GM21786 (cell line): Measurements from ENCODE around the gene REPIN1.

Experiments
- ATAC-seq: cut with Tn5 transposase; IDR thresholded peaks from one replicate; pipeline ENCODE4 v1.9.1; 2021; ENCODE audit not compliant: unreplicated experiment

Gene REPIN1

GRCh38 chr7:150368096-150368883 is at the start of gene REPIN1:
REPIN1 (plus strand) TSS chr7:150368822; CDS start chr7:150369712, 890 bp downstream.
- peak; percentile 40 for ATAC-seq

GRCh38 chr7:150321788-150322113 is 46.9 kb upstream of the REPIN1 start:
- ATAC-seq = no peak

DNA sequence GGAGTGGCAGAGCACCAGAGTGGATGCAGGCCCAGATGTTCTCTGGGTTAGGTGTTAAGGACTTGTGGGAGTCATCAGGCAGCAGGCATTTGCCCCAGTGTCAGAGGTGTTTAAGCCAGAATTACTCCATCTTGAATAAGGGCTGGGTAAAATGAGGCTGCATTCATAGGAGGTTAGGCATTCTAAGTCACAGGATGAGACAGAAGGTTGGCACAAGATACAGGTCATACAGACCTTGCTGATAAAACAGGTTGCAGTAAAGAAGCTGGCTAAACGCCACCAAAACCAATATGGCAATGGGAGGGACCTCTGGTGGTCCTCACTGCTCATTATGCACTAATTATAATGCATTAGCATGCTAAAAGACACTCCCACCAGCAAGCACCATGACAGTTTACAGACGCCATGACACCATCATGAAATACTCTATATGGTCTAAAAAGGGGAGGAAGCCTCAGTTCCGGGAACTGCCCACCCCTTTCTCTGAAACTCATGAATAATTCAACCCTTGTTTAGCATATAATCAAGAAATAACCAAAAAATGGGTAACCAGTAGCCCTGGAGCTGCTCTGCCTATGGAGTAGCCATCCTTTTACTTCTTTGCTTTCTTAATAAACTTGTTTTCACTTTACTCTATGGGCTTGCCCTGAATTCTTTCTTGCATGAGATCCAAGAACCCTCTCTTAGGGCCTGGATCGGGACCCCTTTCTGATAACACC is 46.3 kb upstream of the REPIN1 start:
- ATAC-seq = peak; percentile 30

- peak; percentile 54 for ATAC-seq
Measured at GRCh38 chr7:150322833-150323681, 45.6 kb upstream of the REPIN1 start, which contains the start of the genes ACTR3C and LRRC61. ACTR3C (minus strand) TSS chr7:150323545; CDS start chr7:150295296, 28,249 bp downstream. LRRC61 (plus strand) TSS chr7:150323355; CDS start chr7:150336862, 13,507 bp downstream.

- peak; percentile 12 for ATAC-seq
Measured at GRCh38 chr7:150323682-150324372, 44.8 kb upstream of the REPIN1 start.

GRCh38 chr7:150324373-150324961 is 44.2 kb upstream of the REPIN1 start:
- no peak for ATAC-seq

DNA sequence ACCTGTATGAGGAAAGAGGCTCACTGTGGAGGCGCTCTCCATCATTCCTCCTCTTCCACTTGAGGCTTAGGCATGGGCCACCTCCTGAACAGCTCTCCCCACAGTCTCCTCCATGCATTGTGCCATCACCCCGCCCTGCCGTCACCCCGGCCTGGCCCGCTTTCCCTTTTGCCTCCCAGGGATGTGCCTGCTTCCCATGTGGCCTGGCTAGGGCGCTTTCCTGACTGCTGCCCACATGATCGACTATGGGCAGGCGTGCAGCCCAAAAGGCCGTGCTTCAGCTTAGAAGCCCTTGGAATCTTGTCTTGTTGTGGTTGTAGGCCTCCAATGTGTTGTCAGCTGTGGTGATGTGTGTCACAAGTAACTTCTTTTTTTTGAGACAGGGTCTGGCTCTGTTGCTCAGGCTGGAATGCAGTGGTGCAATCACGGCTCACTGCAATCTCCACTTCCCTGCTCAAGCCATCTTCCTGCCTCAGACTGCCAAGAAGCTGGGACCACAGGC is 43.5 kb upstream of the REPIN1 start:
- no peak for ATAC-seq

- no peak for ATAC-seq
Measured at GRCh38 chr7:150325901-150326300, 42.7 kb upstream of the REPIN1 start.

DNA sequence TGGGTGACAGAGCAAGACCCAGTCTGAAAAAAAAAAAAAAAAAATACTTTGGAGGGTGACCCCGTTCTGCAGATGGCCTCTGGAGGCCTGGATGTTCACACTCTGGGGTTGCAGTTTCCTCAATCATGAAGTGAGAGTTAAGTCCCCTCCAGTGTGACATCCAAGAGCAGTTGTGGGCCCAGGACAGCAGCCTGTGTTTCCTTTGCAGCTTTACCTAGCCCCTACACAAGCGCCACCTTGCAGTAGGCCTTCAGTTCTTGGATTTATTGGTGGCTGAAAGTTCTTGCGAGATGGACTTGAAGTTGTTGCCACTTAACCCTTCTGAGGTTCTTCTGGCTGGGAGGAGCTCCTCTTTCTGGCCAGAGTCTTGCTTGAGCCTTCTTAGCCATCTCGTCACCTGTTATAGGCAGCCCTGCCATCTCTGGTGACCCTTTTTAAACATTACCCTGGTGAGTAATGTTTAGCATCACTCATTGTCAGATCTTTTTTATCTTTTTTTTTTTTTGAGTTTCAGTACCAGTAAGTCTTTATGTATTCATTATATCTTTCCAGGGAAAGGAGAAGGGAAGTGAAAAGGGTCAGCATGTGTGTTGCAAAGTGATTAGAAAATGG is 41.9 kb upstream of the REPIN1 start:
- no peak for ATAC-seq

GRCh38 chr7:150327308-150327707 is 41.3 kb upstream of the REPIN1 start:
- ATAC-seq = no peak

DNA sequence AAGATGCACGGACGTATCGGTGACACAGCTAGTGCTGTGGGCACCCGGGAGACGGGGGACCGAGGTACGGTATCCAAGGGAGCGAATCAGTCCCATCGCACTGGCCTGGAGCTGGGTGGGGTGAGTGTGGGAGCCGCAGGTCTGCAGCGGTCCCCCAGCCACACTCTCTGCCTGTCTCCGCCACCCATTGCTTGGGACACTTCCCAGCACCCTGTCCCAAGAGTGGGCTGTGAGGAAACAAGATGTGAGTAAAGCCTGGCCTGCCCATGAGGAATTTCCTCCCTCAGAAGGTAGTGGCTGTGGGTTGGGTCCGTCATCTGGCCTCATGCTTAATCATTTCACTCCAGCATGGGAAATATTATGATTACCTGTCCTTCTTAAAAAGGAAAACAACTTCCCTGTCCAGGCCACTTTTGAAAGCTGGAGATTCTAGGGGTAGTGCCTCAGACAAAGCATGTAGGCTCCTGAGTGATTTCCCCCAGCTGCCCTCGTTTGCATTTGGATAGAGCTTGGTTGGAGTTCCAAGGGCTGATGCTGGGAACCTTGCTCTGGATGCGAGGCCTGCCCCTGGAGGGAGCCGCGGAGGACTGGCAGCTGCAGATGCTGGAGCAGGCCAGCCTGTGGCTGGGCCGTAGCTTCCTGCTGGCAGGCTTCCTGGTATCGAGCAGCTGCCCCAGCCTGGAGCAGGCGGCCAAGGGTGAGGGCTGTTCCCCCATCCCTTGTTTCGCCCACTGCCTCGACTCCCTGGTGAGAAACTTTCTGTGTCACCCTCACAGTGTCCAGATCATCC is 39.1 kb upstream of the REPIN1 start:
- ATAC-seq = no peak

GRCh38 chr7:150330211-150330885 is 38.3 kb upstream of the REPIN1 start:
- no peak for ATAC-seq

GRCh38 chr7:150332852-150333635 is 35.6 kb upstream of the REPIN1 start:
- no peak for ATAC-seq

DNA sequence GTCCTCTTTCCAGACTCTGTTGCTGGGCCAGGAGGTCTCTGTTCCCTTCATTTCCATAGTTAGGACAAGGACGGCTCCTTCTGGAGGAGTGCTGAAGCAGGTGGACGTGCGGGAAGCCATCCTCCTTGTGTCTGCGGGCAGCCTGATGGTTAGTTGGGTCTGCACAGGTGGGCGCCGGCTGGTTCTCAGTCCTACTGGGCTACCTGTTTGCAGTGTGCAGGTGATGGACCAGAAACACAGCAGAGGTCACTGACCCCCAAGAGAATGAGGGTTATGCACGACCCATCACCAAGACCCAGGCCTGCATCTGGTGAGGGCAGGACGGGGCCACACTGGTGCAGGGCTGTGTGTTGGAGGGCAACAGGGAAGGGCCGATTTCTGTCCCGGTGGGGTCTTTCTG is 35.0 kb upstream of the REPIN1 start:
- ATAC-seq = no peak

GRCh38 chr7:150334108-150334507 is 34.5 kb upstream of the REPIN1 start:
- ATAC-seq = no peak

DNA sequence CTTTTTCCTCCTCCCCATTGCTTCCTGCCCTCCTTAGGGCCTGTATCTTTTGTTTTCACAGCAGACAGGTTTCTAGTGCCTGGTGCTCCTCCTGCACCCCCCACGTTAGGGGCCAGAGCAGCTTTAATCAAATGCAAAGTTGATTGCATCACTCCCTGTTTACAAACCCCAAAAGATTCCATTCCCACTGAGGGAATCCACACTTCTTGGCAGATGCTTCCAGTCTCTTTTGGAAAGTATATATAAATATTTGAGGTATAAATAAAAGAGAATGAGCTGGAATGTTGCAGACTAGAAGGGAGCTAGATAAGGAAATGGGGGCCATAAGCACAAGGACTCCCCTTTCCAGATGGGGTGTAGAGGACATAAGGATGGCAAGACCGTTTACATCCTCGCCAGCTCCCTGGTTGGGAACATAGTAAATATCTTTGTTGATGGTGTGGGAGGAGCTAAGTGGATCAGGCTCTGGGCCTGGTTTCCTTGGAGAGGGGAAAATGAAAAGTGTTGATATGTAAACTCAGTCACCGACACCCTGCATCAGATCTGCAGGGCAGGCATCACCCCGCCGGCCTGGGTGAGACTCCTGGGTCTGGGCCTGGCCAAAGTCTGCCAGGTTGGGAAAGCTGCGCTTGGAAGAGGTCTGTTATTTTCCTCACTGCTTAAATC is 33.4 kb upstream of the REPIN1 start:
- no peak for ATAC-seq

DNA sequence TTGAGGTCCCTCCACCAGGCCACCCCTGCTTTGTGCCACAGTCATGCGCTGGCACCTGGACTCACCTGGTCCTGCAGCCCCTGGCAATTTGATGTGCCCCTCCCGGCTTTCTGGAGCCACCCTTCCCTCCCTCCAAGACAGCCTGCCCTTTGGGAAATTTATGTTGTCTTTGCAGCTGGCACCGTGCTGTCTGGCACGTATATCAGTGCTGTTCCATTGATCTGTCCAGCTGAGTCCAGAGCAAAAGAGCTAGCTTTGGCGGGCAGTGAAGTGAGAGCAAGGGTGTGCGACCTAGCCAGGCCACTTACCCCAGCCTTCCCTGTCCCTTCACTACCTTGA is 32.9 kb upstream of the REPIN1 start:
- ATAC-seq = no peak
